PC-3 (cell line): ENCODE measurements around the gene CYP1A1. TPM values are rescaled to one million over a fixed set of nuclear protein-coding genes. Genes with fewer than 3 reads are reported as not detected.

Experiments
- ATAC-seq: fragments of 200-7000 bp; cut with Tn5 transposase; 2 replicates; pipeline ENCODE4 v1.9.1; 2020; ENCODE audit warnings: mild to moderate bottlenecking, moderate library complexity
- BruUV-seq: library from RNA; stranded (reverse); fragments of 400-500 nt; replicated peaks from 2 replicates; lab custom pipeline; 2021; lab: Mats Ljungman, UMichigan
- CTCF ChIA-PET: fragments of 300-600 bp; sonication (Branson Sonifier 250); formaldehyde crosslinking; loops from one replicate; lab custom pipeline; 2022; ENCODE audit warnings: antibody characterized with exemption; lab: Charles Lee
- POLR2A ChIA-PET: fragments of 300-600 bp; sonication (Branson Sonifier 250); formaldehyde crosslinking; loops from one replicate; lab custom pipeline; 2022; ENCODE audit warnings: antibody characterized with exemption; ENCODE audit not compliant: unreplicated experiment; lab: Charles Lee
- DNase-seq: peaks from one replicate; pipeline ENCODE4 v3.0.0-alpha.2; 2015
- H2AFZ ChIP-seq: fragments of 300-600 bp; sonication (generic); 2 replicates; pipeline ENCODE4 v1.6.0; 2016; ENCODE audit warnings: antibody characterized with exemption, low read length
- H3F3A ChIP-seq: fragments of 300-600 bp; sonication (generic); one replicate; pipeline ENCODE4 v1.6.0; 2017; ENCODE audit warnings: antibody characterized with exemption, low read length, control low read depth, mild to moderate bottlenecking; ENCODE audit not compliant: unreplicated experiment
- H3K27ac ChIP-seq: fragments of 300-600 bp; sonication (generic); 2 replicates; pipeline ENCODE4 v1.5.1; 2016; ENCODE audit warnings: mild to moderate bottlenecking, low read length
- H3K27me3 ChIP-seq: fragments of 300-600 bp; sonication (generic); 2 replicates; pipeline ENCODE4 v1.6.1; 2016; ENCODE audit warnings: low read length, mixed read lengths
- H3K36me3 ChIP-seq: fragments of 300-600 bp; sonication (generic); 2 replicates; pipeline ENCODE4 v1.6.1; 2016; ENCODE audit warnings: low read depth, mixed run types, low read length, mixed read lengths
- H3K4me1 ChIP-seq: fragments of 300-600 bp; sonication (generic); 2 replicates; pipeline ENCODE4 v1.5.1; 2016; ENCODE audit warnings: low read length; ENCODE audit not compliant: insufficient read depth
- H3K4me2 ChIP-seq: fragments of 300-600 bp; sonication (generic); 2 replicates; pipeline ENCODE4 v1.6.0; 2016; ENCODE audit warnings: low read length
- H3K4me3 ChIP-seq: fragments of 300-600 bp; sonication (generic); 2 replicates; pipeline ENCODE4 v1.5.1; 2016; ENCODE audit warnings: mild to moderate bottlenecking, low read length, mixed read lengths
- H3K79me2 ChIP-seq: fragments of 300-600 bp; sonication (generic); 2 replicates; pipeline ENCODE4 v1.6.1; 2017; ENCODE audit warnings: low read length, mixed read lengths
- H3K9ac ChIP-seq: fragments of 300-600 bp; sonication (generic); 2 replicates; pipeline ENCODE4 v1.6.0; 2016; ENCODE audit warnings: mild to moderate bottlenecking, low read length
- H3K9me2 ChIP-seq: fragments of 300-600 bp; sonication (generic); replicated peaks from 2 replicates; pipeline ENCODE4 v1.6.1; 2016; ENCODE audit warnings: mixed run types, low read length, mixed read lengths
- H3K9me3 ChIP-seq: fragments of 300-600 bp; sonication (generic); 2 replicates; pipeline ENCODE4 v1.6.1; 2016; ENCODE audit warnings: low read length, mixed read lengths
- H4K20me1 ChIP-seq: fragments of 300-600 bp; sonication (generic); 2 replicates; pipeline ENCODE4 v1.6.1; 2016; ENCODE audit warnings: low read length, mixed read lengths
- EZH2 ChIP-seq: fragments of 300-600 bp; sonication (generic); IDR thresholded peaks from one replicate; pipeline ENCODE4 v1.6.1; 2017; ENCODE audit warnings: antibody characterized with exemption, mild to moderate bottlenecking, low read length; ENCODE audit not compliant: unreplicated experiment
- EZH2phosphoT487 ChIP-seq: fragments of 300-600 bp; sonication (generic); IDR thresholded peaks from 2 replicates; pipeline ENCODE4 v1.6.1; 2018; ENCODE audit warnings: mild to moderate bottlenecking, antibody characterized with exemption, low read length, borderline replicate concordance
- intact Hi-C: fragments of 100-400 bp; cut with micrococcal nuclease; formaldehyde crosslinking; loops from 2 replicates; pipeline ENCODE4 v1.9.0; 2023
- total RNA-seq: library from RNA; depleted of rRNA; stranded (reverse); fragments of >200 nt; gene quantifications from 2 replicates; pipeline ENCODE4 v1.2.3, GENCODE V29; 2014
- TF ChIP-seq, protein P1 (sequence below): fragments of 300-600 bp; sonication (generic); conservative IDR thresholded peaks from 2 replicates; pipeline ENCODE4 v1.5.1; 2017; ENCODE audit warnings: antibody characterized with exemption, low read depth, mild to moderate bottlenecking, low read length

The CYP1A1 gene
- total RNA-seq, 1 experiment from 2014 or later = 2.3 TPM

DNA sequence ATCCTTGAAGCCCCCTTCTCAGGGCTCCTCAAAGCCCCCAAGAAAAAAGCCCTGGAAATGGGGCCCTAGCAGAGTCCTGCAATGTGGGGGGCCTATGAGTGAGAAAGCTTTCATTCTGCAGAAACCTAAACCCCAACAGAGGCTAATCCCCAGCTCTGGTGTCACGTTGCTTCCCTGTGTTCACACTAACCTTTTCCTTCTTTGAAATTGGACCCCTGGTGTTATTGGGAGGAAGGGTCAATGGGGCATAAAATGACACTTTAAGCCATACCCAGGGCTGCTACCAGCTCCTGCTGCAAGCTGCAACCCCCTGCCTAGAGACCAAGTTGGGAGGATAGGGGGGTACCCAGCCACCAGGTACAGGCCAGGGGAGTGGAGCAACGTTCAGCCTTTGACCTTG, 25.4 kb upstream of the CYP1A1 start:
- DNase-seq (no peak), ATAC-seq (no peak)
- Histone ChIP-seq H3K4me2 (no peak overlapping the region), H3K36me3 (no peaks in the 10 kb centered on the region), H3K9me3 (no peaks in the 10 kb centered on the region), H3K4me3 (no peak overlapping the region), H3K9me2 (no peaks in the 10 kb centered on the region), H4K20me1 (no peaks in the 10 kb centered on the region), H3K9ac (no peak overlapping the region), H3K79me2 (no peaks in the 10 kb centered on the region), H3F3A (no peaks in the 10 kb centered on the region), H2AFZ (no peak overlapping the region), H3K4me1 (no peaks in the 10 kb centered on the region), H3K27ac (no peak overlapping the region), H3K27me3 (no peaks in the 10 kb centered on the region)
- TF ChIP-seq EZH2phosphoT487 = no peak
- TF ChIP-seq EZH2 = no peak
- TF ChIP-seq, protein P1, sequence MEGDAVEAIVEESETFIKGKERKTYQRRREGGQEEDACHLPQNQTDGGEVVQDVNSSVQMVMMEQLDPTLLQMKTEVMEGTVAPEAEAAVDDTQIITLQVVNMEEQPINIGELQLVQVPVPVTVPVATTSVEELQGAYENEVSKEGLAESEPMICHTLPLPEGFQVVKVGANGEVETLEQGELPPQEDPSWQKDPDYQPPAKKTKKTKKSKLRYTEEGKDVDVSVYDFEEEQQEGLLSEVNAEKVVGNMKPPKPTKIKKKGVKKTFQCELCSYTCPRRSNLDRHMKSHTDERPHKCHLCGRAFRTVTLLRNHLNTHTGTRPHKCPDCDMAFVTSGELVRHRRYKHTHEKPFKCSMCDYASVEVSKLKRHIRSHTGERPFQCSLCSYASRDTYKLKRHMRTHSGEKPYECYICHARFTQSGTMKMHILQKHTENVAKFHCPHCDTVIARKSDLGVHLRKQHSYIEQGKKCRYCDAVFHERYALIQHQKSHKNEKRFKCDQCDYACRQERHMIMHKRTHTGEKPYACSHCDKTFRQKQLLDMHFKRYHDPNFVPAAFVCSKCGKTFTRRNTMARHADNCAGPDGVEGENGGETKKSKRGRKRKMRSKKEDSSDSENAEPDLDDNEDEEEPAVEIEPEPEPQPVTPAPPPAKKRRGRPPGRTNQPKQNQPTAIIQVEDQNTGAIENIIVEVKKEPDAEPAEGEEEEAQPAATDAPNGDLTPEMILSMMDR = no peak
- CTCF ChIA-PET = no interaction called here
- POLR2A ChIA-PET = no interaction called here
- intact Hi-C loops = no loop called here
- no TSS peak for BruUV-seq

DNA sequence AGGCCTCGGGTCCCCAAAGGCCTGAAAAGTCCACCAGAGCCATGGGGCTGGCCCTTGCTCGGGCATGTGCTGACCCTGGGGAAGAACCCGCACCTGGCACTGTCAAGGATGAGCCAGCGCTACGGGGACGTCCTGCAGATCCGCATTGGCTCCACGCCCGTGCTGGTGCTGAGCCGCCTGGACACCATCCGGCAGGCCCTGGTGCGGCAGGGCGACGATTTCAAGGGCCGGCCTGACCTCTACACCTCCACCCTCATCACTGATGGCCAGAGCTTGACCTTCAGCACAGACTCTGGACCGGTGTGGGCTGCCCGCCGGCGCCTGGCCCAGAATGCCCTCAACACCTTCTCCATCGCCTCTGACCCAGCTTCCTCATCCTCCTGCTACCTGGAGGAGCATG, 24.5 kb upstream of the CYP1A1 start:
- H3K4me2 ChIP-seq = no peak overlapping the region
- DNase-seq (no peak), ATAC-seq (no peak)
- H3F3A ChIP-seq = no peaks in the 10 kb centered on the region
- H3K9me2 ChIP-seq = no peaks in the 10 kb centered on the region
- no TSS peak for BruUV-seq
- no peaks in the 10 kb centered on the region for H3K36me3 ChIP-seq
- H4K20me1 ChIP-seq = no peaks in the 10 kb centered on the region
- H2AFZ ChIP-seq = no peak overlapping the region
- H3K4me3 ChIP-seq = no peak overlapping the region
- H3K79me2 ChIP-seq = no peaks in the 10 kb centered on the region
- TF ChIP-seq, protein P1 = no peak
- TF ChIP-seq EZH2 (no peak), EZH2phosphoT487 (no peak)
- POLR2A ChIA-PET = no interaction called here
- no peaks in the 10 kb centered on the region for H3K27me3 ChIP-seq
- no peaks in the 10 kb centered on the region for H3K4me1 ChIP-seq
- no peak overlapping the region for H3K27ac ChIP-seq
- no peaks in the 10 kb centered on the region for H3K9me3 ChIP-seq
- intact Hi-C loops = no loop called here
- CTCF ChIA-PET = no interaction called here
- H3K9ac ChIP-seq = no peak overlapping the region

DNA sequence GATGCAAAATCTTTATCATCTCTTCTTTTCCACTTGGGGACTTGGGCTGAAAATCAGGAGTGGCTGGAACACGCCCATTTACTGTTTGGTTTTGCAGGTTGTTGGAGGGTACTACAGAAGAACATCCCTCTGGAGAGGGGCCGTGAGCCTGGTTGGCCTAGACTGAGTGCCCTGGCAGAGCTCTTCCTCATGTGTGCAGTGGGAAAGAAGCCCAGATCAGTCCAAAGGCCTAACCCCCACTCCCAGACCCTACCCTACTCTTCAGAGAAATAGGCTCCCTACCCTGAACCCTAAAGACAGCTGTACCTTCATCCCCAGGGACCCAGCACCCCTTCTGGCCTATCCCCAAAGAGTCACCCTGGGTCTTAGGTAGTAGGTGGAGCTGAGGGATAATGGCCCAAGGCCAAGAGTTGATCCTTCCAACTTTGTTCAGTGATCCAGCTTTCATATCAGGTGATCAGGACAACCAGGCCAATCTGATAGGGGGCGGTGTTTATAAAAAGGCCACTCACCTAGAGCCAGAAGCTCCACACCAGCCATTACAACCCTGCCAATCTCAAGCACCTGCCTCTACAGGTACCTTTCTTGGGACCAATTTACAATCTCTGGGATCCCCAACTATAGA, 23.1 kb upstream of the CYP1A1 start, which contains the start of gene CYP1A2:
TSS of gene CYP1A2 (plus strand) at position 524 of the 625 bp plus-strand sequence. CDS start 894 bp downstream, outside the sequence.
- no peaks in the 10 kb centered on the region for H3K27me3 ChIP-seq
- no peaks in the 10 kb centered on the region for H3K9me2 ChIP-seq
- H3K4me1 ChIP-seq = no peaks in the 10 kb centered on the region
- H3K4me3 ChIP-seq = no peak within 1 kb of the TSS
- DNase-seq (no peak), ATAC-seq (no peak)
- ChIA-PET POLR2A (no interaction called here), CTCF (no interaction called here)
- H3K9ac ChIP-seq = no peak within 1 kb of the TSS
- no peak within 1 kb of the TSS for H3K27ac ChIP-seq
- no peaks in the 10 kb centered on the region for H3F3A ChIP-seq
- no peaks in the 10 kb centered on the region for H4K20me1 ChIP-seq
- BruUV-seq = no TSS peak
- H3K9me3 ChIP-seq = no peaks in the 10 kb centered on the region
- no peak within 1 kb of the TSS for H2AFZ ChIP-seq
- H3K79me2 ChIP-seq = no peaks in the 10 kb centered on the region
- no peak within 1 kb of the TSS for H3K4me2 ChIP-seq
- H3K36me3 ChIP-seq = no peaks in the 10 kb centered on the region
- TF ChIP-seq, protein P1 = no peak
- no peak for TF ChIP-seq EZH2
- no peak for TF ChIP-seq EZH2phosphoT487
- intact Hi-C loops = no loop called here
